SK-N-SH (cell line): ENCODE results near the gene BMI1.

Experiments
- CTCF ChIP-seq: fragments of 200-600 bp; sonication (generic); IDR thresholded peaks from 2 replicates; pipeline ENCODE4 v1.6.1; 2017; ENCODE audit warnings: antibody characterized with exemption, mild to moderate bottlenecking, moderate library complexity
- NRF1 ChIP-seq: IDR thresholded peaks from 2 replicates; pipeline ENCODE4 v1.6.1; 2012; ENCODE audit warnings: low read depth, mild to moderate bottlenecking, low read length
- PBX3 ChIP-seq: IDR thresholded peaks from 2 replicates; pipeline ENCODE4; 2012
- POLR2AphosphoS5 ChIP-seq: IDR thresholded peaks from 2 replicates; pipeline ENCODE4 v1.6.1; 2012; ENCODE audit warnings: low read depth, low read length
- RCOR1 ChIP-seq: fragments of 150-350 bp; IDR thresholded peaks from 2 replicates; pipeline ENCODE4 v1.6.1; 2017; ENCODE audit warnings: antibody characterized with exemption, low read length
- SMC3 ChIP-seq: IDR thresholded peaks from 2 replicates; pipeline ENCODE4 v1.6.1; 2012; ENCODE audit warnings: low read depth, low read length, improper control_type of control experiment
- TF ChIP-seq, protein P1 (sequence below): fragments of 150-350 bp; IDR thresholded peaks from 2 replicates; pipeline ENCODE4 v1.6.1; 2017; ENCODE audit warnings: antibody characterized with exemption, low read length, low read depth, borderline replicate concordance

- TF ChIP-seq SMC3 (no peak), RCOR1 (no peak), NRF1 (no peak), CTCF (no peak), PBX3 (no peak), POLR2AphosphoS5 (no peak)
- TF ChIP-seq, protein P1, sequence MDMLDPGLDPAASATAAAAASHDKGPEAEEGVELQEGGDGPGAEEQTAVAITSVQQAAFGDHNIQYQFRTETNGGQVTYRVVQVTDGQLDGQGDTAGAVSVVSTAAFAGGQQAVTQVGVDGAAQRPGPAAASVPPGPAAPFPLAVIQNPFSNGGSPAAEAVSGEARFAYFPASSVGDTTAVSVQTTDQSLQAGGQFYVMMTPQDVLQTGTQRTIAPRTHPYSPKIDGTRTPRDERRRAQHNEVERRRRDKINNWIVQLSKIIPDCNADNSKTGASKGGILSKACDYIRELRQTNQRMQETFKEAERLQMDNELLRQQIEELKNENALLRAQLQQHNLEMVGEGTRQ, result no peak
These were observed 441 bp downstream of the BMI1 start for GRCh38 chr10:22321156-22321923.
